MM.1S (cell line): ENCODE results near the gene AP5S1.

Experiments used
- CTCF ChIP-seq: fragments of 300-600 bp; sonication (generic); IDR thresholded peaks from 2 replicates; pipeline ENCODE4 v1.5.1; 2016; ENCODE audit warnings: antibody characterized with exemption, low read length, mixed read lengths
- EZH2phosphoT487 ChIP-seq: fragments of 300-600 bp; sonication (generic); IDR thresholded peaks from 2 replicates; pipeline ENCODE4 v1.6.1; 2018; ENCODE audit warnings: antibody characterized with exemption, low read length

- no peak for TF ChIP-seq CTCF
- no peak for TF ChIP-seq EZH2phosphoT487
Observed at GRCh38 chr20:3782597-3782996, 37.8 kb upstream of the AP5S1 start.
